HG03108 (cell line): ENCODE results near the gene USP25.

Experiments
- ATAC-seq: cut with Tn5 transposase; IDR thresholded peaks from one replicate; pipeline ENCODE4 v1.9.1; 2021; ENCODE audit warnings: moderate library complexity; ENCODE audit not compliant: unreplicated experiment

USP25 gene

GRCh38 chr21:15929536-15929935, 199.8 kb downstream of the USP25 start:
- ATAC-seq: no peak
